ENCODE measurements around the gene CYP26B1.

DNA sequence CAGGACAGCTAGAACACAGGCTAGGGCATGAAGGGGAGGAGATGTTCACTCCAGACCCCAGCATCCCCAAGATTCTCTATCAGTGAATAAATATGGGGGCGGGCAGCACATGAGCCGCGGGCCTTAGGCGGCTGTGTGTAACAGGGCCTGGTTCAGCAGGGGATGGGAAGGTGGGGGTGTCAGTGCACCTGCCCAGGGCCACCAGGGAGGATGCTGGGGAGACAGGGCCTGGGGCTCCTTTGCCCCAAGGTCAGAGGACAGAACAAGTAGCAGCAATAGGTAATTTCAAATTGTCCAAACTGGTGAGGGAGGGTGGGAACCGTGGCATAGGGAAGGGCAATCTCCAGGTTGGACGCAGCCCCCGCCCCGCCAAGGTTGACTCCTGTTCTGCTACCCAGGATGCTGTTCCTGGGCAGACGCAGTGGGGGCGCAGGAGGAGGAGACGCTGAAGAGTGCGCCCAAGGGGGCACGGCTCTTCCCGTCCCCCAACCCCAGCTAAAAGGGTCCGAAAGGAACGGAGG lies 16.2 kb downstream of the CYP26B1 start:
- TF ChIP-seq, protein P1, sequence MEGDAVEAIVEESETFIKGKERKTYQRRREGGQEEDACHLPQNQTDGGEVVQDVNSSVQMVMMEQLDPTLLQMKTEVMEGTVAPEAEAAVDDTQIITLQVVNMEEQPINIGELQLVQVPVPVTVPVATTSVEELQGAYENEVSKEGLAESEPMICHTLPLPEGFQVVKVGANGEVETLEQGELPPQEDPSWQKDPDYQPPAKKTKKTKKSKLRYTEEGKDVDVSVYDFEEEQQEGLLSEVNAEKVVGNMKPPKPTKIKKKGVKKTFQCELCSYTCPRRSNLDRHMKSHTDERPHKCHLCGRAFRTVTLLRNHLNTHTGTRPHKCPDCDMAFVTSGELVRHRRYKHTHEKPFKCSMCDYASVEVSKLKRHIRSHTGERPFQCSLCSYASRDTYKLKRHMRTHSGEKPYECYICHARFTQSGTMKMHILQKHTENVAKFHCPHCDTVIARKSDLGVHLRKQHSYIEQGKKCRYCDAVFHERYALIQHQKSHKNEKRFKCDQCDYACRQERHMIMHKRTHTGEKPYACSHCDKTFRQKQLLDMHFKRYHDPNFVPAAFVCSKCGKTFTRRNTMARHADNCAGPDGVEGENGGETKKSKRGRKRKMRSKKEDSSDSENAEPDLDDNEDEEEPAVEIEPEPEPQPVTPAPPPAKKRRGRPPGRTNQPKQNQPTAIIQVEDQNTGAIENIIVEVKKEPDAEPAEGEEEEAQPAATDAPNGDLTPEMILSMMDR (conservative IDR thresholded peaks at IDR 0.05 in 1 of 2, IDR thresholded peaks at IDR 0.05 in 1 of 2; ENCODE audit: extremely low read depth in 1 of 2, insufficient read depth in 1 of 2, low read depth in 1 of 2, low read length in 2 of 2), result no peak
- no peak for TF ChIP-seq EZH2 (IDR thresholded peaks at IDR 0.05; ENCODE audit: borderline replicate concordance, low read length)
